ENCODE data around the gene PAPLN. TPM values are rescaled to one million over a fixed set of nuclear protein-coding genes. Genes with fewer than 3 reads are reported as not detected.

PAPLN gene
- total RNA-seq, 1 donor from 2014 or later, result 0.16 TPM

DNA sequence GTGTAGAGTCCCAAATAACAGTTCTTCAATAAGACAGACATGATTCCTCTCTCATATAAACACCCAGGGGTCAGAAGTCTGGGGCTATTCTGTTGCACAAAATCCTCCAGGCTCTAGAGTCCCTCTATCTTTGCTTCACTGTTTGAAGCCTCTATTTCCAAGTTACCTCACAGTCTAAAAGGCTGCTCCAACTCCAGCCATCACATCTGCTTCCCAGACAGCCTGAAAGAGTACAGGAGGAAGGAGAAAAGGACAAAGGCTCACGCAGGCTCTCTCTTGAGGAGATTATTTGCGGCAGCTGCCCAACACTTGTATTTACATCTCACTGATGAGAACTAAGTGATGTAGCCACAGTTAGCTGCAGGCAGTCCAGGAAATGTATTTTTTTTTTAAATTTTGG, 6.4 kb downstream of the PAPLN start:
- no peak for DNase-seq (ENCODE audit: low read depth)

DNA sequence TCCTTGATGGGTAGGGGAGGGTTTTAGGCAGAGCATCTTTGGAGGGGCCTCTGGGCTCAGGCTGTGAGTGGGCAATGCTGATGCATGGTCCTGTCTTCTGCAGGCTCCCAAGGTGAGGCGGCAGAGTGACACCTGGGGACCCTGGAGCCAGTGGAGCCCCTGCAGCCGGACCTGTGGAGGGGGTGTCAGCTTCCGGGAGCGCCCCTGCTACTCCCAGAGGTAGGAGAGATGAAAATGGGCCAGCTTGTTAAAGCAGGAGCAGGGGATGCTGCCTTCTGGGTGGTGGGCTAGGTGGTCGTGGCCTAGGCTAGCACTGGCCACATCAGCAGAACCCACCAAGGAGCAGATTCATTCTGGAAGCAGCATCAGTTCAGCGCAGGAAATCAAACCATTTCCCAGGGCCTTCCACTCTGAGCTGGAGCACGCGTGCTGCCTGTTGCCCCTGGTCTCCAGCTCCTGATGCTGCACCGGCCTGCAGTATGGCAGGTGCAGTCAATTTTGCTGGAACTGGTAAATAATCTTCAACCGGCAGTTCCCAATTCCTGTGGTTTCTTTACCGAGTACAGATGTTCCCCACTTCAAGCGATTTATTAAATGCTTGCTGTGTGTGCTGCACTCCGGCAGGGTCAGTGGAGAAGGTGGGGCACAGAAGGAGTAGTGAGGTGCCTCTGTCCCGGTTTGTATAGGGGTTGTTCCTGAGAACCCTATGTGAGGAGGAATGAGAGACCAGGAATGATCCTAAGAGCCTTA, 7.4 kb downstream of the PAPLN start:
- no peak for DNase-seq (ENCODE audit: low read depth)

DNA sequence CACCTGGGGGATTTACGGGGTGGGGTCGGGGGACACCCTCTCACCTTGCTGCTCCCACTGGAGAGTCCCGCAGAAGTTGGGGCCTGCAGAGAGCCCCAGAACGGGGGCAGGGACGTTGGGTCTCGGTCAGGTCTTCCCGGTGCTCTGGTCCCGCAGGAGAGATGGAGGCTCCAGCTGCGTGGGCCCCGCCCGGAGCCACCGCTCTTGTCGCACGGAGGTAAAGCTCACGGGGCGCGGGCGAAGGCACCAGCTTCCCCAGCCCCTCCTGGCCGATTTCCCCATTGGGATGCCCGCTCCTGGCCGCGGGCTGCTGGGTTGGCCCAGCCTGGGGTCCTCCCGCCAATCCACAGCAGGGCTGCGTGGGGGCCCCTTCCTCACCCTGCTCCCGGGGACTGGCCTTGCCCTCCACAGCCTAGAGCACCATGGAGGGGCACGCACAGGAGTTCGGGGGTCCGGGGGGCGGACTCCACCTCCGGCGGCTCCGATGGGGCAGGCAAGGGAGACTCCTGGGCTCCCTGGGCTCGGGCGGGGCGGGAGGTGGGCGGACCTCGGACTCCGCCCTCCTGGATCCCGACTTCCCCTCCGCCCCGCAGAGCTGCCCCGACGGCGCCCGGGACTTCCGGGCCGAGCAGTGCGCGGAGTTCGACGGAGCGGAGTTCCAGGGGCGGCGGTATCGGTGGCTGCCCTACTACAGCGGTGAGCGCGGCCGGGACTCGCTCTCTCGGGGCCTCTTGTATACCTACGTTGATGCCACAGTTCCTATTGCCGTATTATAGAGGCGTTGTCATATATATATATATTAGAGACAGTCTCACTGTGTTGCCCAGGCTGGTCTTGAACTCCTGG, 8.4 kb downstream of the PAPLN start:
- no peak for DNase-seq (ENCODE audit: low read depth)

DNA sequence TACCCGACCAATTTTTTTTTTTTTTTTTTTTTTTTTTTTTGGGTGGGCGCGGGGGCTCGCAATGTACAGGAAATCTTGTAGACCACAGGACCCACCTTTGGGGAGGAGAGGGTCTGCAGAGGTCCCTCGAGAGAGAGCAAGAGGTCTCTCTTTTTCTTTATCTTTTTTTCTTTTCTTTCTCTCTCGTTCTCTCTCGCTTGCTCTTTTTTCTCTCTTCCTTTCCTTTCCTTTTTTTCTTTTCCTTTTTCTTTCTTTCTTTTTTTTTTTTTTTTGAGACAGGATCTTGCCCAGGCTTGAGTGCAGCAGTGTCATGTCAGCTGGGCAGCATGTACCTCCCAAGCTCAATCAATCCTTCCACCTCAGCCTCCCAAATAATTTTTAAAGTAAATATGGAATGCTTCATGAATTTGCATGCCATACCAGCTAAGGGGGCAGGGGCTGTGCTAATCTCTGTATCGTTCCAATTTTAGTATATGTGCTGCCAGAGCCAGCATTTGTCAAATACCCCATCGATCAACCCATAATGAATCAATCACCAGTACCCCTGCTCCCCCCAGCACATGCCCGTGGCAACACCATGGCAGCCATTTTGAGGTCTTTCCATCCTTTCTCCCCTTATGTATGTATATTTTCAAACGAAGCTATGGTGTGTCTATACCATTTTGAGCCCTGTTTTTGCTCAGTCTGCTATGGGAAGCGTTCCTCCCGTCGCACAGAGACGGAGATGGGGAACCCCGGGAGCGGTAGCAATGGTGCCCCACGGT, 9.3 kb downstream of the PAPLN start:
- no peak for DNase-seq (ENCODE audit: low read depth)

DNA sequence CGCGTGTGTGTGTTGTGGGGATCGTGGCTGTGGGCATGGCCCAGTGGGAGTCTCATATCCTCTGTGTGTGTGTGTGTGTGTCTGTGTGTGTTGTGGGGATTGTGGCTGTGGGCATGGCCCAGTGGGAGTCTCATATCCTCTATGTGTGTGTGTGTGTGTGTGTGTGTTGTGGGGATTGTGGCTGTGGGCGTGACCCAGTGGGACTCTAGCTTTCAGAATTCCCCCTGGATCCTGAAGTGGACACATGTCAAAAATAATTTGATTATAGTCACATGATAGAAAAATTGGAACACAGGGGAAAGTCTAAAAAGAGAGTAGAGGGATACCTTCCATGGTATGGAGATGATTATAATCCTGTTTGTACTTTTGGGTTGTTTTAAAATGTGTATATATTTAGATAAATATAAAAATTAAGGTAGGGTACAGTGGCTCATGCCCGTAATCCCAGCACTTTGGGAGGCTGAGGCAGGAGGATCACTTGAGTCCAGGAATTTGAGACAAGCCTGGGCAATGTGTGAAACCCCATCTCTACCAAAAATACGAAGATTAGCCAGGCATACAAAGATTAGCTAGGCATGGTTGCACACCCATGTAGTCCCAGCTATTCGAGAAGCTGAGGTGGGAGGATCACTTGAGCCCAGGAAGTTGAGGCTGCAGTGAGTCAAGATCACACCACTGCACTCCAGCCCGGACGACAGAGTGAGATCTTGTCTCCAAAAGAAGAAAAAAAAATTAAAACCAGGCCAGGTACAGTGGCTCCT, 11.0 kb downstream of the PAPLN start:
- DNase-seq (ENCODE audit: low read depth), result no peak

DNA sequence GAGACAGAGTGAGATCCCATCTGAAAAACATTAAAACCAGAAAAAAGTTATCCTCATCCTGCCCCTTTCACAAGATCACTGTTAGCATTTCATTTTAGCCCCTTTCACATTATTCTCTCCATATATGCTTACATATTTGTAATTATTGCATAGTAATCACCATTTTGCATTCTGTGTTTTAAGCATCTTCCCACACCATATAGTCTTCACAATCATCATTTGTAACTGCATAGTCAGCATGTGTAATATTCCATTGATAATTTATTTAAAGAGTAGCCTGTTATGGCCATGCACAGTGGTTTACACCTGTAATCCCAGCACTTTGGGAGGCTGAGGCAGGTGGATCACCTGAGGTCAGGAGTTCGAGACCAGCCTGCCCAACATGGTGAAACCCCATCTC, 11.8 kb downstream of the PAPLN start:
- no peak for DNase-seq (ENCODE audit: low read depth)

DNA sequence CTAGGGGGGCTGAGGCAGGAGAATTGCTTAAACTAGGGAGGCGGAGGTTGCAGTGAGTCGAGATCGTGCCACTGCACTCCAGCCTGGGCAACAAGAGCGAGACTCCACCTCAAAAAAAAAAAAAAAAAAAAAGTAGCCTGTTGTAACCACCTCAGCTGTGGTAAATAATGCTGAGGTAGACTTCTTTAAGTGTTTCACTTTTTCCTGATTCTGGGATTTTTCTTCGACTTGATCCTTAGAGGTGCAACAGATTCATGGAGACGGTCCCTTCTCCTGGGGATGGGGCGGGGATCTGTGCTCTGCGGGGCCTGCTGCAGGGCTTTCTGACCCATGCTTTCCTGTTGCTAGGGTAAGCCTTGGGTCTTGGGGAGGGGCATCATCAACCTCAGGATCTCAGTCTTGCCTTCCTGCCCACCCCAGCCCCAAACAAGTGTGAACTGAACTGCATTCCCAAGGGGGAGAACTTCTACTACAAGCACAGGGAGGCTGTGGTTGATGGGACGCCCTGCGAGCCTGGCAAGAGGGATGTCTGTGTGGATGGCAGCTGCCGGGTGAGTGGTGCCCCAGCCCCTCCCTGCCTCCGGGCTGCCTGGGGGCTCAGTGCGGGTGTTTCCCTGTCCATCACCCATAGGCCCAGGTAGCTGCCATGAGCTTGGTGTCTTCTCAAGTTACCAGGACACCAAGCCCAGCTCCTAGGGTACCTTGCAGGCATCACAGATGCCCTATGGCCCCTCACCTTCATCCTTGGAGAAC, 12.4 kb downstream of the PAPLN start:
- no peak for DNase-seq (ENCODE audit: low read depth)

DNA sequence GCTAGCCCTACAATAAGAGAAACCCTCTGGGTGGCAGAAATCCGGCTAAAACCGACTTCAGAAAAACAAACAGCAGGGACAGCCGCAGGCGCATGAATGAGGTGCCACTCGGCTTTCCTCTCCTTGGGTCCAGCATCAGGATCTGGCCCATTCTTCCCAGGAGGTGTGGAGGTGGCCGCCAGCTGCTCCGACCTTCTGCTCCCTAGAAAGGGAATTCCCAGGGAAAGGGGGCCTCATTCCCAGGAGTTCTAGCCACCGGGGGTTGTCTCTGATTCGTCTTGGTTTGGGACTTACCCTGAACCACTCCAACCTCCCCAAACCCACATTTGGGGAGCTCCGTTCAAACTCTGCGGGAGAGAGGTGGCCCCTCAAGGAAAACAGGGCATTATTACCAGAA, 13.0 kb downstream of the PAPLN start:
- no peak for DNase-seq (ENCODE audit: low read depth)

DNA sequence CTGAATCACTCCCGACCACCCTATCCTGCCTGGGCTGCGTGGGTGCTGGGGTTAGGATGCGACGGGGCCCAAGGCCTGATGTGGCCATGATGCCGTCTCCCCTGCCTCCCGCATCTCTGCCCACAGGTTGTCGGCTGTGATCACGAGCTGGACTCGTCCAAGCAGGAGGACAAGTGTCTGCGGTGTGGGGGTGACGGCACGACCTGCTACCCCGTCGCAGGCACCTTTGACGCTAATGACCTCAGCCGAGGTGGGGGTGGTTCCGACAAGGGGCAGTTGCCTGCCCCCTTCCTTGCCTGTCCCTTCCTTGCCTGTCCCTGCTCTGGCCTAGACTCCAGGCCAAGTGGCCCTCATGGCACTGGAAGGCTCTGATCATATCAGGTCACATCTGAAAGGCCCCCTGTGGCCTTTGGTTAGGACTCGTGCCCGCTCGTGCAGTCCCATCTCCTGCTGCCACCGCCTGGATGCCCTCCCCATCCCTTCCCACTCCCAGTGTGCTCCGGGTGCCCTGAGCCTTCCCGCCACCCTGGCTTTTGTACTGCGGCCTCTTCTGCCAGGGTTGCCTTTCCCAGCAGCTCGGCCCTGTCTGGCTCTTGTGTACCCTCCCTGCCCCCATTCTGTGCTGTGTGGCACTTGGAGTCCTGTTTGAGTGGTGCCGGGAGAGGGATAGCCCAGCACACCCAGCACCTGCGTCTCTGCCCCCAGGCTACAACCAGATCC, 13.6 kb downstream of the PAPLN start:
- DNase-seq (ENCODE audit: low read depth), result no peak

DNA sequence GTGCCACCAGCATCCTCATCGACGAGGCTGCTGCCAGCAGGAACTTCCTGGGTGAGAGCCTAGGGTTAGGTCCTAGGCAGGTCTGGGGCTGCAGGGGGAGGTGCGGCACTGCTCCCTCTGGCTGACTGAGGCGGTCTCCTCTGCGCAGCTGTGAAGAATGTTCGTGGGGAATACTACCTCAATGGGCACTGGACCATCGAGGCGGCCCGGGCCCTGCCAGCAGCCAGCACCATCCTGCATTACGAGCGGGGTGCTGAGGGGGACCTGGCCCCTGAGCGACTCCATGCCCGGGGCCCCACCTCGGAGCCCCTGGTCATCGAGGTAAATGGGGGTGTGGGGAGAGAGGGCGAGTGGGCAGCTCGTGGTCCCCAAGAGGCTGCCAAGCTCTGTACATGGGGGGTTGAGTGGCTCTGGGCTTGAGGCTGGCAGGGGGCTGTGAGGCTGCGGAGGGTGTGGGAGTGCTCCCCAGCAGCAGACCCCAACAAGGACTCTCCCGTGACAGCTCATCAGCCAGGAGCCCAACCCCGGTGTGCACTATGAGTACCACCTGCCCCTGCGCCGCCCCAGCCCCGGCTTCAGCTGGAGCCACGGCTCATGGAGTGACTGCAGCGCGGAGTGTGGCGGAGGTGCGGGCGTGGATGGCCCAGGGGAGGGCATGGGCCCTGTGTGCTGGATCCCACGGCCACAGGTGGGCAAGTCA, 14.4 kb downstream of the PAPLN start:
- DNase-seq (ENCODE audit: low read depth), result no peak

DNA sequence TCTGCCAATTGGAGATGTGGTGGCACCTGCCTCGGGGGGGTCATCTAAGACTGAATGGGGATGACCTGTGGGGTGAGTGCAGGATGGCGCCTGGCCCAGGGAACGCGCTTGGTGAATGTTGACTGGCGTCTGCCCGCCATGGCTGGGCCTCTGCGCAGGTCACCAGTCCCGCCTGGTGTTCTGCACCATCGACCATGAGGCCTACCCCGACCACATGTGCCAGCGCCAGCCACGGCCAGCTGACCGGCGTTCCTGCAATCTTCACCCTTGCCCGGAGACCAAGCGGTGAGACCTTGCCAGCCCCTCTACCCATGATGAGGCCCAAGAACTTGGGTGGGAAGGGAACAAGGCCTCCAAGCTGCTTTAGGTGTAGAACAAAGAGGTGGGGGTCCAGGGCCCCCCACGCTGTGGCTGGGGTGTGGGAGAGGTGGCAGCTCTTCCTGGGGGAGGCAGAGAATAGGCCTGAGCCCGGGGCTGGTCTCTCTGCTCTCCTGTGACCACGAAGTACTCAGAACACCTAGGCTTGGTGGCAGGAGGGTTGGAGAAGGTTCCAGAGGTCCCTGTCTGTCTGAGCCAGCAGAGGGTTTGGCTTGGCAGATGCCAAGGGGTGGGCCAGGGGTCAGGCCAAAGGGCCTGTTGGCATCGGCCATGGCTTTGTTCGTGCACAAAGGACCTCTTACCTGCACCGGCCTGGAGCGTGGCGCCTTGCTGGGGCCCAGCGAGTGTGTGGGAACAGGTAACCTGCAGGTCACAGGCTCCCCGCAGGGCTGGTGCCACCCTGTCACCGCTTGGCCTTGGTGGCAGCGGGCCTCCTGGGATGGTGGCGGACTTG, 15.4 kb downstream of the PAPLN start:
- DNase-seq (ENCODE audit: low read depth), result no peak

DNA sequence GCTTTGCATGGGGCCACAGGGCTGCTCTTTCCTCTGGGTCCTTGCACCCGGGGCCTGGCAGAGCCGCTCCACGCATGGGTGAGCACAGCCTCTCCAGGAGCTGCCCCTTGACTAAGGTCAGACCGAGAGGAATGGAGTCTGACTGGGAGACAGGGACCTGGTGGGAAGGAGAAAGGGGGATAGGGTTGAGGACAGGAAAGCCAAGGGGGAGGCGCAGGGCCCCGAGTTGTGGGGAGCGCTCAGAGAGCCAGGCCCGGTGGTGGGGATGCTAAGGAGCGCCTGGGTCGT, 16.0 kb downstream of the PAPLN start:
- no peak for DNase-seq (ENCODE audit: low read depth)

DNA sequence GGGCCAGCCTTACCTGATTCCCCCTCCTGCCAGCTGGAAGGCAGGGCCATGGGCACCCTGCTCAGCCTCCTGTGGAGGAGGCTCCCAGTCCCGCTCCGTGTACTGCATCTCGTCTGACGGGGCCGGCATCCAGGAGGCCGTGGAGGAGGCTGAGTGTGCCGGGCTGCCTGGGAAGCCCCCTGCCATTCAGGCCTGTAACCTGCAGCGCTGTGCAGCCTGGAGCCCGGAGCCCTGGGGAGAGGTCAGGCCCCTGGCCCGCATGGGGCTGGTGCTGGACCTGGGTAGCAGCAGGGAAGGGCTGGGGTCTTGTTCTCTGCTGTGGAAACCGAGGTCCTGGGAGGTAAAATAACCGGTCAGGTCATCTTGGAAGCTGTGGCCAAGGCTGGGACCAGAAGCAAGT, 16.4 kb downstream of the PAPLN start:
- DNase-seq (ENCODE audit: low read depth), result no peak

DNA sequence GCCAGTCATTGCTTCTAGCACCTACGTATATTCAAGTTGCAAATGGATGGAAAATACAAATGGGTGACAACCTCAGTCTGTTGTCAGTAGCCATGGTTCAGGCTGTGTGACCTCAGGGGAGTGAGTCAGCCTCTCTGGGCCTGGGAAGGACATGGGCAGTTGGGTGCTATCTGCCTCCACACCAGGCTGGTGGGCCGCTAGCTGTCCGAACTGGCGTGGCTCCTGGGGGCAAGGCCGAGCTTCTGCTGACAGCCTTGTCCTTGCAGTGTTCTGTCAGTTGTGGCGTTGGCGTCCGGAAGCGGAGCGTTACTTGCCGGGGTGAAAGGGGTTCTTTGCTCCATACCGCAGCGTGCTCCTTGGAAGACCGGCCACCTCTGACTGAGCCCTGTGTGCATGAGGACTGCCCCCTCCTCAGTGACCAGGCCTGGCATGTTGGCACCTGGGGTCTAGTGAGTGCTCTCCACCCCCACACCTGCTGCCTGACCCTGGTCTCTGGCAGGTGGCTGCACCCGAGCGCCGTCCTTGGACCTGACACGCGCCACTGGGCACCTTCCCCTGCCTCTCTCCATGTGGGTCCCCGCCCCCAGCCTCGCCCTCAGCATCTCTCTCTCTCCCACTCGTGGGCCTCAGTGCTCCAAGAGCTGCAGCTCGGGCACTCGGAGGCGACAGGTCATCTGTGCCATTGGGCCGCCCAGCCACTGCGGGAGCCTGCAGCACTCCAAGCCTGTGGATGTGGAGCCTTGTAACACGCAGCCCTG, 17.1 kb downstream of the PAPLN start:
- DNase-seq (ENCODE audit: low read depth), result no peak

DNA sequence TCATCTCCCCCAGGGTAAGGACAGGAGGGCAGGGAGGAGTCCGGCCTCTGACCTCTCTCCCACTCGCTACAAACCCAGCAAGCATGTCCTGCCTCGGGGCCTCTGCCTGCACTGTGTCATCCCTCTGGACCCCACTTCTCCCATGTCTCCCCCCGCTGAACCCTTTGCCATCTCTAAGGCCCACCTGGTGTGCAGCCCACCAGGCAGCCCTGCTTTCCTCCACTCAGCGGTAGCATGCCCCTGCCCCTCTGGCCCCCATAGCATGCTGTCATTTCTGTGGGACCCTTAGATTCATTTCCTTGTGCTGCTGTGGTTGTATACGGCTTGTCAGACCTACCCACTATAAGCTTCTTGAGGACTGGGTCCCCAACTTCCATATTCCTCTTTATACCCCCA, 17.7 kb downstream of the PAPLN start:
- no peak for DNase-seq (ENCODE audit: low read depth)

DNA sequence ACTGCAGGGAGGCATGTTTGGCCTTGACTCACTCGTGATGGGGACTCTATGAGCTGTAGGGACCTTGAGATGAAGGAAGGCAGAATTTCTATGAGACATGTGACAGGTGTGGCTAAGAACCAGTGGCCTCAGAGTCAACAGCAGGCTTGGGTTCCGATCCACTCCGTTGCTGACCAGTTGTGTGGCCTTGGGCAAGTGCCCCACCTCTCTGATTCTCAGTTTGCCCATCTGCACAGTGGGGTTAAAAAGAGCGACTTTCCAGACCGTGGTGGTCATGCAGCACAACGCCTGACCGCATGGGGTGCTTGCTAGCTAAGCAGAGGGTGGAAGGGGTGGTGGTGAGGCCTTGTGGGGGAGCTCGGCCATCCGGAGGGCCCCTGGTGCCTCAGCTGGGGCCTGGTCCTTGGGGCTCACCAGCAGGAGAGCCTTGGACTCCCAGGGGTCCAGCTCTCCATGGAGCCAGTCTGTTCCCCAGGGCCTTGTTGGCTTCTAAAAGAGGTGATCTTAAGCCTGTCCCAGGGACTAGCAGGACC, 18.5 kb downstream of the PAPLN start:
- no peak for DNase-seq (ENCODE audit: low read depth)

DNA sequence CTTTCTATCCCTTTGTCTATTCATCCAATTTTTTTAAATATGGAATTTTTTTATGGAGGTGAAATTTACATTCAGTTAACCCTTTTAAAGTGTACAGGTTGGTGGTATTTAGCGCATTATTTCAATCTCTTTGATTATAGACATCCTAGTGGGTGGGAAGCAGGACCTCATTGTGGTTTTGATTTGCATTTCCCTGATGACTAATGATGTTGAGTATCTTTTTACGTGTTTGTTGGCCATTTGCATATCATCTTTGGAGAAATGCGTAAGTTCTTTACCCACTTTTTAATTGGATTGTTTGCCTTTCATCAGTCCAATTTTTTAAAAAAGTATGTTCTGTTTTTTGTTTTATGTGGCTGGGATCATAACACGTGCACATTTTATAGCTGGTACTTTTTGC, 20.8 kb downstream of the PAPLN start:
- no peak for DNase-seq (ENCODE audit: low read depth)
